Hepatocyte (in vitro differentiated cells): Measurements from ENCODE around the gene C4A. TPM values are rescaled to one million over a fixed set of nuclear protein-coding genes. Genes with fewer than 3 reads are reported as not detected.
"Not testable (repeated sequence)": the region's sequence is repeated elsewhere in the genome, so short reads cannot be mapped to it uniquely, and the experiment has no call there.

Experiments used
- DNase-seq: peaks from one replicate; pipeline ENCODE4 v3.0.0-alpha.2; 2016; ENCODE audit warnings: low spot score
- H2AFZ ChIP-seq: fragments of 200-600 bp; sonication (generic); 2 replicates; pipeline ENCODE4 v1.6.0; 2016; ENCODE audit warnings: antibody characterized with exemption, mild to moderate bottlenecking
- H3K27ac ChIP-seq: fragments of 200-600 bp; sonication (generic); 2 replicates; pipeline ENCODE4 v1.5.1; 2016; ENCODE audit warnings: mild to moderate bottlenecking
- H3K27me3 ChIP-seq: fragments of 200-600 bp; sonication (generic); 2 replicates; pipeline ENCODE4 v1.6.1; 2016
- H3K36me3 ChIP-seq: fragments of 200-600 bp; sonication (generic); replicated peaks from 2 replicates; pipeline ENCODE4 v1.5.1; 2016; ENCODE audit warnings: low read depth; ENCODE audit not compliant: insufficient read depth
- H3K4me1 ChIP-seq: fragments of 200-600 bp; sonication (generic); 2 replicates; pipeline ENCODE4 v1.5.1; 2016; ENCODE audit warnings: mild to moderate bottlenecking, moderate library complexity; ENCODE audit not compliant: insufficient read depth
- H3K4me2 ChIP-seq: fragments of 200-600 bp; sonication (generic); 2 replicates; pipeline ENCODE4 v1.6.0; 2016
- H3K4me3 ChIP-seq: fragments of 200-600 bp; sonication (generic); 2 replicates; pipeline ENCODE4 v1.5.1; 2016; ENCODE audit warnings: mild to moderate bottlenecking
- H3K79me2 ChIP-seq: fragments of 200-600 bp; sonication (generic); 2 replicates; pipeline ENCODE4 v1.6.0; 2017; ENCODE audit warnings: mild to moderate bottlenecking
- H3K9me2 ChIP-seq: fragments of 200-600 bp; sonication (generic); replicated peaks from 2 replicates; pipeline ENCODE4 v1.6.0; 2017; ENCODE audit warnings: mild to moderate bottlenecking; ENCODE audit not compliant: insufficient read depth
- H3K9me3 ChIP-seq: fragments of 200-600 bp; sonication (generic); 2 replicates; pipeline ENCODE4 v1.5.1; 2016; ENCODE audit warnings: low read depth, mild to moderate bottlenecking
- H4K20me1 ChIP-seq: fragments of 200-600 bp; sonication (generic); 2 replicates; pipeline ENCODE4 v1.6.0; 2016; ENCODE audit warnings: mild to moderate bottlenecking; ENCODE audit not compliant: insufficient read depth, poor library complexity, severe bottlenecking
- WGBS: methylation state at CpG from one replicate; pipeline ENCODE4 v1.1.6; 2016; ENCODE audit warnings: low lambda C conversion rate; ENCODE audit errors: missing lambda C conversion rate; 5-methylcytosine and 5-hydroxymethylcytosine counted together
- polyA plus RNA-seq: library from polyadenylated mRNA; unstranded; fragments of >200 nt; fragmentation: Nextera tagmentation; extraction: Ambion mirVana; gene quantifications from 2 replicates; pipeline ENCODE4 v1.2.1, GENCODE V29; 2016
- total RNA-seq: library from RNA; depleted of rRNA; stranded (reverse); fragments of >200 nt; gene quantifications from 2 replicates; pipeline ENCODE4 v1.2.3, GENCODE V29; 2014

The C4A gene
- total and polyA plus RNA-seq, 2 experiments from 2014 or later: 66.8 to 74.4 TPM

DNA sequence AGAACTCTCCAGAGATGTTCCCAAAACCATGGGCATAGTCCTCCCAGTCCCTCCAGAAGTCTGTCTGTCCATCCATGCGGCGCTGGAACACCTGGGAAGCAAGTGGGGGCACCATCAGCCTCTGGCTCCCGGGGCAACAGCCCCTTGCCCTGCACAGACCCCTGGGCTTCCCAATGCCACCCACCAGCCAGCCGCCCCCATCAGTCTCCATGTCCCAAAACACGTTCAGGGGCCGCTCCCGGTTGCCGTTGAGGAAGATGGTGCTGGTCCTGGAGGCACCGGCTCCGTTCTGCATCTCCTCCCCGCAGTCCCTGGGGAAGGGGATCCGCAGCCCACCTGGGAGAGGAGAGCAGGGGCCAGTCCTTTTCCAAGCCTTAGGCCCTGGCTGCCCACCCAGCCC, 27.7 kb downstream of the C4A start:
- DNase-seq, H3K4me3 ChIP-seq, H3K27ac ChIP-seq, H3K4me2 ChIP-seq, H3K36me3 ChIP-seq, H3K27me3 ChIP-seq, H3K9me2 ChIP-seq, H3K9me3 ChIP-seq, H2AFZ ChIP-seq, H3K4me1 ChIP-seq, H4K20me1 ChIP-seq, H3K79me2 ChIP-seq: not testable (repeated sequence)
- WGBS: 84% methylated on average over 7 of the region's 12 CpGs

DNA sequence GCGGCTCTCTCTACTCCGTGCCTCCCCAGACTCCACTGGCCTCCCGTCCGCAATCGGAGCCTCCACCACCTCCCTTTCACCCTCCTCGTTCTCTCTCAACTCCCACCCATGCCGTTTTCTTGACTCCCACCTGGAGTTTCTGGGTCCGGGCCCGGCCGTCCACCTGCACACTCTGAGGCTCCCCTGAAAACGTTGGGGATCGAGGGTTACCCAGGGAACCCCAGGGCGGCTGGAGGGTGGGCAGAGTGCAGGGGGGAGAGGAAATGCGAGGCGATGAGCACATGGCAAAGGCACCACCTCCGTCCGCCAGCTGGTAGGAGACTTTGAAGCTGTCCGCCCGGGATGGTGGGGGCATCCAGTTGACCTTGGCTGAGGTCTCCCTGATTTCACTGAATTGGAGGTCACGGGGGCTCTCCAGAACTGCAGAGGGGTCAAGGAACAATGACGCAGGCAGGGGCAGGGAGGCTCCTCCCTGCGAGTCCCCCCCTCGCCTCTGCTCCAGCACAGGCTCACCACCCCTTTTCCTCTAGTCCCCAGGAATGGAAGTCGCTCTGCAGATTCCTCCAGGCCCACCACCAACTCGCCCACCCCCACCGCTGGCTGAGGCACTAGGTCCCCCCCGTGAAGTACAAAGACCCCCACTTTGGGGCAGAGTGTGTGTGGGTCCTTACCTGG, 29.1 kb downstream of the C4A start:
- not testable (repeated sequence) for H4K20me1 ChIP-seq, H3K9me2 ChIP-seq, H3K9me3 ChIP-seq, H3K27me3 ChIP-seq, H3K4me1 ChIP-seq, H3K4me3 ChIP-seq, H3K4me2 ChIP-seq, H3K36me3 ChIP-seq, H2AFZ ChIP-seq, DNase-seq, H3K79me2 ChIP-seq, H3K27ac ChIP-seq
- 84% methylated on average over 12 of the region's 27 CpGs for WGBS

DNA sequence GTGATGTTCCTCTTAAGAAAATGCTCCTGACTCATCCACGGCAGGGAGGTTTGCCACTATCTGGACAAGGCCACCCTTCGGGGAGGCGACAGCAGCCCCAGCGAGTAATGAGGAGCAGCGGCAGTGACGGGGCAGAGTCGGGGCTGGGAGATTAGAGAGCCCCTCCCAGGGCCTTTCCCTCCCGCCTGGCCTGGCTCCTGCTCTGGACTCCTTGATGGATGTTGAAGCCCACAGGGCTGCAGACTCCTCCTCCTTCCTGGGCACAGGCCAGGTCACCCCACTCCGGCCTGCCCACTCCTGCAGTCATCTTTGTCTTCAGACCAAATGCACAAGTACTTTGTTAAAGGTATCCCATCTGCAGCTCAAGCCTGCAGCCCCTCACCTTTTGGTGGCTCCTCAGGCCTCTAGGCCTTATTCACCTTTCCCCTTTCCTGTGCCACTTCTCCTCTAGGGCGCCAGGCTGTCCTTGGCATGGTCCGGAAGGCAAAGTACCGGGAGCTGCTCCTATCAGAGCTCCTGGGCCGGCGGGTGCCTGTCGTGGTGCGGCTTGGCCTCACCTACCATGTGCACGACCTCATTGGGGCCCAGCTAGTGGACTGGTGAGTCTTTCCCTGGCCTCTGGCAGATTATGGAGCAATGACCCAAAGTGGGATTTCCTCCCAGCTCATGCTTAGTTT, 31.2 kb downstream of the C4A start:
- H3K4me2 ChIP-seq, H3K79me2 ChIP-seq, H3K27me3 ChIP-seq, H3K9me3 ChIP-seq, H4K20me1 ChIP-seq, H3K9me2 ChIP-seq, H3K27ac ChIP-seq, H3K4me3 ChIP-seq, H3K36me3 ChIP-seq, DNase-seq, H2AFZ ChIP-seq, H3K4me1 ChIP-seq: not testable (repeated sequence)
- 81% methylated on average over 17 of the region's 17 CpGs for WGBS

DNA sequence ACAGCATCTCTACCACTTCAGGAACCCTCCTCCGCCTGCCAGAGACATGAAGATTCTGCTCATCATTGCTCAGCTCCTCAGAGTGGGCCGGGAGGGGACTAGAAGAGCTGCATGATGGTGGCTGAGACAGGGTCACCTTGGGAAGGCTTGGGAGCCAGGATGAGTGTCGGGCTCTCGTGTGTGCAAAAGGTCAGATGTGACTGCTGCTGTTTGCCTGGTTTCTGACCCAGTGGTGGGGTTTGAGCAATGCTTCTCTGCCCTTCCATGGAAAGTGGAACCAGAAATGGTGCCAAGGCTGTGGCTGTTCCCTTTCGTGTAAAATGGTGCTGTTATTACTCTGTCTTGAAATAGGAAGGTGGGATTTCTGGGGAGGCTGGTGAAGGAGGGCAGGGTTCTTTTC, 31.9 kb downstream of the C4A start:
- WGBS: no CpG with 5 or more reads among the region's 5 CpGs
- not testable (repeated sequence) for H3K9me2 ChIP-seq, H3K79me2 ChIP-seq, H3K4me2 ChIP-seq, H3K4me1 ChIP-seq, DNase-seq, H3K27me3 ChIP-seq, H2AFZ ChIP-seq, H4K20me1 ChIP-seq, H3K36me3 ChIP-seq, H3K4me3 ChIP-seq, H3K27ac ChIP-seq, H3K9me3 ChIP-seq

DNA sequence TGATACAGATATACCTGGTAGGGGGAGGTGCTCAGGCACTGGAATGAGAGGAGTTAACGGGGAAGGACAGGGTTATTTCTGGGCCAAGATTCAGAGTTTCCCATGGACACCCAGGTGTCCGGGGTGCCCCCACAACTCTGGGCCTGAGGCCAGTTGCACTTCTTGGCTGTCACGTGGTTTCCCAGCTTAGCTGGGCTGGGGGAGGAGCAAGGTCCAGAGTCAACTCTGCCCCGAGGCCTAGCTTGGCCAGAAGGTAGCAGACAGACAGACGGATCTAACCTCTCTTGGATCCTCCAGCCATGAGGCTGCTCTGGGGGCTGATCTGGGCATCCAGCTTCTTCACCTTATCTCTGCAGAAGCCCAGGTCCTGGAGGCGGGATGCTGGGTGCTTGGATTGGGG, 32.7 kb downstream of the C4A start, which contains the start of gene C4B:
C4B (plus strand) TSS at position 249 of the 400 bp plus-strand sequence; CDS start at position 300, 51 bp downstream.
- DNase-seq, H3K4me3 ChIP-seq, H3K4me2 ChIP-seq, H3K79me2 ChIP-seq, H3K9me2 ChIP-seq, H2AFZ ChIP-seq, H3K9me3 ChIP-seq, H3K36me3 ChIP-seq, H3K27ac ChIP-seq, H3K4me1 ChIP-seq, H3K27me3 ChIP-seq, H4K20me1 ChIP-seq: not testable (repeated sequence)
- WGBS: no CpG with 5 or more reads among the region's 6 CpGs

DNA sequence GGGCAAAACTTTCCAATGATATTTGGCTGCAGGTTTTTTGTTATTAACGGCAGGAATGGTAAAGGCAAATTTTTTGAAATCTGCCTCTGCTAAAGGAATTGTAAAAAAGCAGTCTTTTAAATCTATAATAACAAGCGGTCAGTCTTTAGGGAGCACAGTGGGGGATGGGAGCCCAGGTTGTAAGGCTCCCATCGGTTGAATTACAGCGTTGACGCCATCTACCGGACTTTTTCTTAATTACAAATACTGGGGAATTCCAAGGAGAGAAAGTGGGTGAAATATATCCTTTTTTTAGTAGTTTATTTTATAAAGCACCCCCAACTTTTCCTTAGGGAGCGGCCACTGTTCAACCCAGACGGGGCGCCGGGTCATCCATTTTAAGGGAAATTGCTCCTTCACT, 40.2 kb downstream of the C4A start:
- not testable (repeated sequence) for H4K20me1 ChIP-seq, H3K4me3 ChIP-seq, H3K79me2 ChIP-seq, H3K4me1 ChIP-seq, H2AFZ ChIP-seq, H3K9me3 ChIP-seq, H3K27ac ChIP-seq, H3K27me3 ChIP-seq, H3K4me2 ChIP-seq, H3K36me3 ChIP-seq, DNase-seq, H3K9me2 ChIP-seq
- WGBS: no CpG with 5 or more reads among the region's 10 CpGs

DNA sequence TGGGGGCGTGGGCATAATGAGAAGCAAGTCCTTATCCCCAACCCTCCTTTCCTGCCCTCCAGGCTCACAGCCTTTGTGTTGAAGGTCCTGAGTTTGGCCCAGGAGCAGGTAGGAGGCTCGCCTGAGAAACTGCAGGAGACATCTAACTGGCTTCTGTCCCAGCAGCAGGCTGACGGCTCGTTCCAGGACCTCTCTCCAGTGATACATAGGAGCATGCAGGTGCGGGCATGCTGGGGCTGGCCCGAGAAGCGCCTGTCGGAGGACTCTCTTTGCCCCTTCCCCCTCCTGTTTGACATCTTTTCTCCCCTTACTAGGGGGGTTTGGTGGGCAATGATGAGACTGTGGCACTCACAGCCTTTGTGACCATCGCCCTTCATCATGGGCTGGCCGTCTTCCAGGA, 46.8 kb downstream of the C4A start:
- not testable (repeated sequence) for H3K79me2 ChIP-seq, H3K36me3 ChIP-seq, H3K4me2 ChIP-seq, H3K4me1 ChIP-seq, H3K9me3 ChIP-seq, H4K20me1 ChIP-seq, H3K27ac ChIP-seq, H2AFZ ChIP-seq, H3K27me3 ChIP-seq, H3K9me2 ChIP-seq, DNase-seq, H3K4me3 ChIP-seq
- 90% methylated on average over 7 of the region's 10 CpGs for WGBS

DNA sequence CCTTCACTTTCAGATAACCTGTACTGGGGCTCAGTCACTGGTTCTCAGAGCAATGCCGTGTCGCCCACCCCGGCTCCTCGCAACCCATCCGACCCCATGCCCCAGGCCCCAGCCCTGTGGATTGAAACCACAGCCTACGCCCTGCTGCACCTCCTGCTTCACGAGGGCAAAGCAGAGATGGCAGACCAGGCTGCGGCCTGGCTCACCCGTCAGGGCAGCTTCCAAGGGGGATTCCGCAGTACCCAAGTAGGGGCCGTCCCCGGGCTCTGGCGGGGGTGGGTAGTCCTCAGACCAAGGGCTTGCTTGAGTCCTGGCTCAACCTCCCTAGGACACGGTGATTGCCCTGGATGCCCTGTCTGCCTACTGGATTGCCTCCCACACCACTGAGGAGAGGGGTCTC, 47.7 kb downstream of the C4A start:
- H3K9me2 ChIP-seq, DNase-seq, H2AFZ ChIP-seq, H3K9me3 ChIP-seq, H3K27ac ChIP-seq, H3K36me3 ChIP-seq, H4K20me1 ChIP-seq, H3K79me2 ChIP-seq, H3K4me3 ChIP-seq, H3K27me3 ChIP-seq, H3K4me2 ChIP-seq, H3K4me1 ChIP-seq: not testable (repeated sequence)
- WGBS: 92% methylated on average over 7 of the region's 14 CpGs

DNA sequence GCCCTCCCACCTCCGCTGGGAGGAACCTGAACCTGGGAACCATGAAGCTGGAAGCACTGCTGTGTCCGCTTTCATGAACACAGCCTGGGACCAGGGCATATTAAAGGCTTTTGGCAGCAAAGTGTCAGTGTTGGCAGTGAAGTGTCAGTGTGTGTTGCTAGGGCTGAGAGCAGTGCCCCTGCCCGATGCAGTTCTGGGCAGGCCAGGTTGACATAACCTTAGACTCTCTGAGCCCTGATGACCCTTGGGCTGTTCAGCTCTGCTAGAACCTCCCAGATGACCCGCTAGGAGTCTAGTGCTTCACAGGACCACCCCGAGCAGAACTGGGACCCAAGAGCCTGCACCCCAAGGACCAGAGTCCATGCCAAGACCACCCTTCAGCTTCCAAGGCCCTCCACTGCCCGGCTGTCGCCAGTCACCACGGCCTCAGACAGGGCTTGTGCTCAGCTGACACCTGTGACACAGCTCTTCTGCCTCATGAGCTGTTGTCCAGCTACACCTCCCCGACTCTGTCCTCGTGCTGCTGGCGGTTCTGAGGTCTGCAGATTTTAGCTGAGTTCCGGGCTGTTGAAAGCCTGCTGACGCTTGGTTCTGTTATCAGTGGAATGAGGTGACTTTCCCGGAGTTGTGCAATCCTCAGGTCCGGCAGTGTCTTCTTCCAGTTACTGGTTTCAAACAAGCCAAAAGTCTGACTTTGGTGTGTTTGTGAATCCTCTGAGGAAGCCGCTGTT, 53.6 kb downstream of the C4A start:
- not testable (repeated sequence) for H3K4me2 ChIP-seq, H3K79me2 ChIP-seq, H3K9me3 ChIP-seq, H3K4me1 ChIP-seq, H4K20me1 ChIP-seq, H3K9me2 ChIP-seq, H3K27ac ChIP-seq, H3K4me3 ChIP-seq, DNase-seq, H3K36me3 ChIP-seq, H2AFZ ChIP-seq, H3K27me3 ChIP-seq
- no CpG with 5 or more reads among the region's 16 CpGs for WGBS
